Endothelial cell of umbilical vein (primary cell): ENCODE measurements around the gene QSER1. TPM values are rescaled to one million over a fixed set of nuclear protein-coding genes. Genes with fewer than 3 reads are reported as not detected.

ENCODE experiments used
- BruUV-seq: library from RNA; stranded (reverse); fragments of 400-500 nt; replicated peaks from 2 replicates; lab custom pipeline; 2021; lab: Mats Ljungman, UMichigan
- CTCF ChIA-PET: fragments of 300-600, 350-600 bp; sonication (Branson Sonifier 250); formaldehyde crosslinking; loops from one replicate; lab custom pipeline; 2021; ENCODE audit warnings: antibody characterized with exemption, inconsistent platforms; lab: Charles Lee
- POLR2A ChIA-PET: fragments of 300-600, 350-600 bp; sonication (Branson Sonifier 250); formaldehyde crosslinking; loops from one replicate; lab custom pipeline; 2021; ENCODE audit warnings: antibody characterized with exemption, inconsistent platforms; lab: Charles Lee
- DNase-seq: peaks from one replicate; pipeline ENCODE4 v3.0.0-alpha.2; 2011; ENCODE audit warnings: low read depth, low spot score
- FAIRE-seq: peaks from 2 replicates; lab custom pipeline; 2011; peaks lifted over from hg19 to GRCh38; lab: Jason Lieb, UNC
- H2AFZ ChIP-seq: 2 replicates; pipeline ENCODE4 v1.6.0; 2012; ENCODE audit warnings: low read depth, low read length, control low read depth, inconsistent platforms
- H3K27ac ChIP-seq: 2 replicates; pipeline ENCODE4 v1.5.1; 2011; ENCODE audit warnings: low read depth, mild to moderate bottlenecking, control low read depth, low read length, moderate library complexity; ENCODE audit not compliant: insufficient read depth
- H3K27me3 ChIP-seq, 2 experiments: 2 replicates each; pipeline versions ENCODE4 v1.6.0 to v1.6.1; 2011; ENCODE audit warnings: low read length in 2 of 2, mixed read lengths in 1 of 2; ENCODE audit not compliant: control insufficient read depth in 2 of 2, insufficient read depth in 2 of 2
- H3K36me3 ChIP-seq, 2 experiments: 2 replicates in 1 of 2; 3 replicates in 1 of 2; pipeline ENCODE4 v1.5.1; 2011; ENCODE audit warnings: low read length in 2 of 2, mild to moderate bottlenecking in 1 of 2, moderate library complexity in 1 of 2; ENCODE audit not compliant: control insufficient read depth in 2 of 2, insufficient read depth in 2 of 2; ENCODE audit errors: extremely low read depth in 1 of 2
- H3K4me1 ChIP-seq: 3 replicates; pipeline ENCODE4 v1.5.1; 2011; ENCODE audit warnings: mild to moderate bottlenecking, low read length; ENCODE audit not compliant: control insufficient read depth, insufficient read depth; ENCODE audit errors: extremely low read depth
- H3K4me2 ChIP-seq: 2 replicates; pipeline ENCODE4 v1.6.1; 2011; ENCODE audit warnings: low read length, control low read depth, mixed read lengths; ENCODE audit not compliant: insufficient read depth
- H3K4me3 ChIP-seq, 3 experiments: fragments of 200-600 bp in 1 of 3; sonication (generic), shearing (Covaris generic) in 1 of 3; replicated peaks in 1 of 3; 2 replicates each; pipeline ENCODE4 v1.5.1; 2011 to 2016; ENCODE audit warnings: control low read depth in 3 of 3, low read length in 3 of 3, mild to moderate bottlenecking in 2 of 3, inconsistent platforms in 1 of 3, low read depth in 1 of 3, moderate library complexity in 1 of 3; ENCODE audit not compliant: insufficient read depth in 1 of 3
- H3K79me2 ChIP-seq: 2 replicates; pipeline ENCODE4 v1.6.0; 2012; ENCODE audit warnings: low read length, inconsistent platforms; ENCODE audit not compliant: control insufficient read depth, insufficient read depth
- H3K9ac ChIP-seq: replicated peaks from 2 replicates; pipeline ENCODE3; 2011; ENCODE audit warnings: low read length, control low read depth; ENCODE audit not compliant: insufficient read depth; ENCODE audit errors: extremely low read depth
- H3K9me1 ChIP-seq: replicated peaks from 3 replicates; pipeline ENCODE4 v1.6.0; 2011; ENCODE audit warnings: mild to moderate bottlenecking, low read length; ENCODE audit not compliant: control insufficient read depth, insufficient read depth; ENCODE audit errors: extremely low read depth
- H3K9me3 ChIP-seq: replicated peaks from 2 replicates; pipeline ENCODE4 v1.5.1; 2012; ENCODE audit warnings: low read length, inconsistent platforms; ENCODE audit not compliant: control insufficient read depth, insufficient read depth
- H4K20me1 ChIP-seq: replicated peaks from 2 replicates; pipeline ENCODE3; 2011; ENCODE audit warnings: mild to moderate bottlenecking, low read length; ENCODE audit not compliant: control insufficient read depth, insufficient read depth; ENCODE audit errors: extremely low read depth
- CTCF ChIP-seq, 2 donors: IDR thresholded peaks; 1 replicate in 1 of 2; 2 replicates in 1 of 2; pipeline ENCODE4 v1.5.1; 2011; ENCODE audit warnings: low read length in 2 of 2, mild to moderate bottlenecking in 2 of 2, moderate library complexity in 2 of 2, control low read depth in 1 of 2, inconsistent platforms in 1 of 2, low read depth in 1 of 2; ENCODE audit not compliant: insufficient read depth in 1 of 2; ENCODE audit errors: extremely low read depth in 1 of 2
- EZH2 ChIP-seq: IDR thresholded peaks from 2 replicates; pipeline ENCODE4 v1.6.1; 2012; ENCODE audit warnings: borderline replicate concordance, low read depth, mild to moderate bottlenecking, moderate library complexity, low read length, inconsistent platforms; ENCODE audit not compliant: severe bottlenecking
- FOS ChIP-seq: IDR thresholded peaks from 2 replicates; pipeline ENCODE4 v1.6.1; 2011; ENCODE audit warnings: mild to moderate bottlenecking, low read length, moderate library complexity, borderline replicate concordance; ENCODE audit not compliant: insufficient read depth
- GATA2 ChIP-seq: IDR thresholded peaks from 2 replicates; pipeline ENCODE4 v1.7.0; 2011; ENCODE audit warnings: low read depth, mild to moderate bottlenecking, moderate library complexity, mixed read lengths, low read length; ENCODE audit not compliant: insufficient read length, insufficient read depth
- JUN ChIP-seq: IDR thresholded peaks from 2 replicates; pipeline ENCODE4 v1.6.1; 2011; ENCODE audit warnings: borderline replicate concordance, low read depth; ENCODE audit not compliant: insufficient read length, insufficient read depth
- MAX ChIP-seq: IDR thresholded peaks from 2 replicates; pipeline ENCODE4 v1.6.1; 2011; ENCODE audit not compliant: insufficient read depth, insufficient read length
- MYC ChIP-seq: IDR thresholded peaks from one replicate; pipeline ENCODE4 v1.6.1; 2011; ENCODE audit warnings: mild to moderate bottlenecking, low read depth, low read length
- POLR2A ChIP-seq: IDR thresholded peaks from 2 replicates; pipeline ENCODE4 v1.6.1; 2012; ENCODE audit warnings: low read depth, mild to moderate bottlenecking, control low read depth, low read length
- POLR2AphosphoS5 ChIP-seq: IDR thresholded peaks from 2 replicates; pipeline ENCODE4 v1.6.1; 2012; ENCODE audit warnings: low read depth, mild to moderate bottlenecking, control low read depth, low read length, moderate library complexity; ENCODE audit not compliant: insufficient read depth
- dilution Hi-C: fragments of 300-500 bp; cut with MboI; formaldehyde crosslinking; loops from one replicate; pipeline ENCODE4 v1.15.0; 2019; ENCODE audit warnings: low sequenced_read_pairs; ENCODE audit not compliant: extremely low pct_ligation_motif_present
- intact Hi-C: fragments of 100-400 bp; cut with micrococcal nuclease; formaldehyde crosslinking; loops from one replicate; pipeline ENCODE4 v1.10.0; 2022
- polyA plus RNA-seq, 4 experiments: library from polyadenylated mRNA; depleted of rRNA in 3 of 4; stranded (reverse) in 3 of 4; unstranded in 1 of 4; fragments of >200 nt; gene quantifications; 2 replicates each; pipeline versions ENCODE4 v1.2.1 to v1.2.3, GENCODE V29; 2011 to 2012; ENCODE audit warnings: missing spikeins in 1 of 4
- total RNA-seq: library from RNA; stranded (reverse); gene quantifications from 2 replicates; pipeline ENCODE4 v1.2.3, GENCODE V29; 2021

Gene QSER1
- total and polyA plus RNA-seq, 2 donors (not counting 3 experiments of a cell fraction or from before 2014, with no cell fraction given): 5.5 to 36.6 TPM

- Histone ChIP-seq H3K9me3 (no peaks in the 10 kb centered on the region), H2AFZ (no peak overlapping the region), H3K4me1 (no peaks in the 10 kb centered on the region), H3K79me2 (no peaks in the 10 kb centered on the region), H4K20me1 (no peaks in the 10 kb centered on the region), H3K9me1 (no peaks in the 10 kb centered on the region), H3K27ac (no peak overlapping the region), H3K9ac (no peak overlapping the region), H3K4me3 (no peak overlapping the region), H3K4me2 (no peak overlapping the region), H3K36me3 (no peaks in the 10 kb centered on the region), H3K27me3 (peaks cover 3 to 16% of the 10 kb centered on the region in 2 experiments)
- ChIA-PET CTCF (no interaction called here), POLR2A (no interaction called here)
- BruUV-seq: no TSS peak
- intact Hi-C loops (no loop called here), dilution Hi-C loops (no loop called here)
- no peak for FAIRE-seq
- no peak for TF ChIP-seq MAX
- TF ChIP-seq EZH2: no peak
- no peak for TF ChIP-seq POLR2A
- TF ChIP-seq JUN: no peak
- TF ChIP-seq GATA2: no peak
- TF ChIP-seq MYC: no peak
- no peak for TF ChIP-seq FOS
- no peak for TF ChIP-seq POLR2AphosphoS5
- TF ChIP-seq CTCF (IDR thresholded peaks at IDR 0.05; ENCODE audit: extremely low read depth in 1 of 2, insufficient read depth in 1 of 2, low read depth in 1 of 2, low read length in 2 of 2): no peak
- no peak for DNase-seq
Observed at GRCh38 chr11:33027233-33027632, 134.6 kb downstream of the QSER1 start.
